Stimulated activated CD4-positive, alpha-beta T cell treated with anti-CD3 and anti-CD28 coated beads, TNF-alpha, amount 100 ng/mL, for 1 hour (primary cell): ENCODE measurements around the gene GPR171.
A peak's percentile ranks its signal among the peaks of the same experiment; 100 is the strongest.
"Not testable (repeated sequence)": the region's sequence is repeated elsewhere in the genome, so short reads cannot be mapped to it uniquely, and the experiment has no call there.

Source experiments
- DNase-seq, 3 donors: peaks; one replicate each; pipeline ENCODE4 v3.0.0-alpha.2; 2020; ENCODE audit warnings: low read depth in 3 of 3, low spot score in 1 of 3

Gene GPR171

DNA sequence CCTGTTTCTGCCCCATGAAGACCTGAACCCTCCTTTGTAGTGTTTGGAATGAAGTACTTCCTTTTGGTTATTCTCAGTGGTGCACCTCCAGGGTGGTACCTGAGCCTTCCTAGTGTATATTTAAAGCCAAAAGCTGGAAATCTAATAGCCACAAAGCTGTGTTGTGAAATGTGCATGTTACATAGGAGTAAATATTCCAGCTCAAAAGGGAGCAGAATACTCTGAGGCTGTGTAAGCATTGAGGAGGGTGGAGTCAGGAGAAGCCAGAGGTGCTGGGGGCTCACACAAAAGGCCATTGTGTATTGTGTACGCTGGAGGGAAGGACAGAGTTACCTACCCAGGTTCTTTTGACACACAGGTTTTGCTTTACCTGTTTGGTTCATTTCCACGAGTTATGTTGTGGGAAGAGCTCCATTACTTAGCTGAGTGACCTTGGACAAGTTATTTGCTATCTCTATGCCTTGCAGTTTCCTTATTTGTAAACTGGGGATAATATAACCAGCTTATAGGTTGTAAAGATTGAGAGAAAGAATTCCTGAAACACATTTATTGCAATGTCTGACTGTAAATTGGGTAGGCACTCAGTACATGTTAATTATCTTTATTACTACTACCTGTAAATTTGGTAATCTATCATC is 24.7 kb downstream of the GPR171 start:
- no peak for DNase-seq

DNA sequence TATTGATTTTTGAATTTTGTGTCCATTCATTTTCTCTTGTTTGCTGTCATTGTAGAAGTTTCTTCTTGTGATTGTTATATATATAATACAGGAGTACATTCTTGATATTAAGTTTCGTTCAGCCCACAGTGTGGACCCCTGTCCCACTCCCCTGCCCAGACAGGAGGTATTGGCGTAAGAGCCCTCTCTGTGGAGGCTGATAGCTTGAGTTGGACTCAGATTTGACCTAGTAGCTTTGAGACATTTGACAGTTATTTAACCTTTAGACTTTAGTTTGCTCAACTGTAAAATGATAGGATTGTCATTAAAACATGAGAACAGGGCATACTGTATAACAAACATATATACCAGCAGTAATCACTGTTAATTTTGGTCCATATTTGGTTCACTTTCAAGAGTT is 27.1 kb downstream of the GPR171 start:
- DNase-seq, result no peak

DNA sequence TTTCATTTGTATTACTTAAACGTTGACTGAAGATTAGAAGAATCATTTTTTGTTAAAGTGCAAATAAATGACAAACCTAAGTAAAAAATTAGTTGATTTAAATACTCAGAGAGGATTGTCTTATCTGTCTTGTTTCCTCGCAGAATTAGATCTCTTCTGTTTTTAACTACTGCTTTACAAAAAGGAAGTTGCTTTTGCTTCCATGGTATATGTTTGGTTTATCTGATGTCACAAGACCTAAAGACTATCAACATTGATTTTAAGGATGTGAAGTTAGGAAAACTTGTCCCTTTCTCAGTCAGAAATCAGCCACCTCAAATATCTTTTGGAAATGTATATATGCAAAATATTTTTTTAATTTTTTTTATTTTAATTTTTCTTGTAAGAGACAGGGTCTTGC is 28.7 kb downstream of the GPR171 start:
- DNase-seq, result no peak

DNA sequence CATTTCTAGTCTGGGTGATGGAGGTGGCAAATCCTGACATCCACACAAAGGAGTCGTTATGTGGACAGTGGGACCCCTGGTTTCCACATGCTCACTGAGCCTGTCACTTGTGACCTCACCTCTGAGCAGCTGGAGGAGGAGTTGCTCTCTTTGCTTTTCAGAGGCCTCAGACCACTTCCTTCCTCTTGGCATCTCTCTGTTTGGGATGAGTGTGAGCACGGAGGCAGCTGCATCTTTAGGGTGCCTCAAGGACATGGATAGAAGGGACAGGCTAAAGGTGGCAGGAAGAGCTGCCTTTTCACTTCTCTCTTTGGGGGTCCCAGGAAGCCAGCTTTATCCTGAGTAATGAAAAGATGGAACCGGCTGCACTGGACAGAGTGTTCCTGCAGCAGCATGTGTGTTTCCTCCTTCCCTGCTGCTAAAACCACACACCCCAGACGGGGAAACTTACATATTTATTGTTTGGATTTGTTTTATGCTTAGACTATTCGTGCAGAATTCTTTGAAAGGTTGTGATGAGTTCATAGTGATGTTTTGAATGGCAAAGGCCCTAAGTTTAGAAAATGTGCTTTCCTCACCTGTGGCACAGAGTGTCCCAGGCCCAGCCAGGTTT is 31.8 kb downstream of the GPR171 start:
- DNase-seq, result no peak

DNA sequence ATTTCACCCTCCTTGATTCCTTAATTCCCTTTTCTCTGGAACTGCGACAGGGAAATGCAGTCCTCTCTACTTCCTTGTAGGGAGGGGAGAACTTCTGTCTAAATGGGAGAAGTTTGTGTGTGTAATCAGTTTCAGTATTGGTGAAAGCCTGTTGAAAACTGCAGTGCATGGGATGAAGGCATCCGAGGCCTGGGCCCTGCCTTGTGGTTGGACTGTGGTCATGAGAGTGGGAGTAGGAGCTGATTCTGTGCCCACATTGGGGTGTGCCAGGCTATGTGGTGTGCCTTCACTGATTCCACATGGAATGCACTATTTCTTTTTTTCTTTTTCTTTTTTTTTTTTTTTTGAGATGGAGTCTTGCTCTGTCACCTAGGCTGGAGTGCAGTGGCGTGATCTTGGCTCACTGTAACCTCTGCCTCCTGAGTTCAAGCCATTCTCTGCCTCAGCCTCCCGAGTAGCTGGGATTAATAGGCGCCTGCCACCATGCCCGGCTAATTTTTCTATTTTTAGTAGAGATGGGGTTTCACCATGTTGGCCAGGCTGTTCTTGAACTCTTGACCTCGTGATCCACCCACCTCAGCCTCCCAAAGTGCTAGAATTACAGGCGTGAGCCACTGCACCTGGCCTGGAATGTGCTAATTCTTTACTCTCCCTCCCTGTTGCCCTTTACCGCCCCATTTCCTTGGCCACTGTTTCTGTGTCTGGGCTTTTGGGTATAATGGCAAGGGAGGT is 32.9 kb downstream of the GPR171 start:
- not testable (repeated sequence) for DNase-seq

DNA sequence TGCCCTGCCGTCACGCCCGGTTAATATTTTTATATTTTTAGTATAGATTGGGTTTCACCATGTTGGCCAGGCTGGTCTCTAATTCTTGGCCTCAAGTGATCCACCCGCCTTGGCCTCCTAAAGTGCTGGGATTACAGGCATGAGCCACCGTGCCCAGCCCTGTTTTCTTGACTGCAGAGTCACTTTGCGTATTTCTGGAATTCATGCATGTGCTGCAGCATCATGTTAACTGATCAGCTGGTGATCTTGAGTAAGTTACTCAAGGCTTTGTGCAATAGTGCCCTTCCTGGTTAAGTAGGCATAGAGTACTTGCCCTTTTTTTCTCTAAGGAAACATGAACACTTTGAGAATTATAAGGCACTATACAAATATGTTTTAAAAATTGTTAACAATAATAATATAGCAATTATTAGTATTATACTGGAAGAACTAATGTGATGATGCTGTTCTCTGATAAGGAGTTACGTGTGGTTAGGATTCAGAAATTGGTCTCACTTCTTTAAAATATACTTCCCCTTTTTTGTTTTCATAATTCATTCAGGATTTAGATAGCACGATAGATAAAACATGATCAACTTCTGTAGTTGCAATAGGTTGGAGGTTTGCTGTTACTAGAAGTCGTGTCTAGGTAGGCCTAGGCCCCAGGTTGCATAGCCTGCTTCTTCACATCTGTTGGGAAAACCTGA is 33.6 kb downstream of the GPR171 start:
- DNase-seq, result no peak

DNA sequence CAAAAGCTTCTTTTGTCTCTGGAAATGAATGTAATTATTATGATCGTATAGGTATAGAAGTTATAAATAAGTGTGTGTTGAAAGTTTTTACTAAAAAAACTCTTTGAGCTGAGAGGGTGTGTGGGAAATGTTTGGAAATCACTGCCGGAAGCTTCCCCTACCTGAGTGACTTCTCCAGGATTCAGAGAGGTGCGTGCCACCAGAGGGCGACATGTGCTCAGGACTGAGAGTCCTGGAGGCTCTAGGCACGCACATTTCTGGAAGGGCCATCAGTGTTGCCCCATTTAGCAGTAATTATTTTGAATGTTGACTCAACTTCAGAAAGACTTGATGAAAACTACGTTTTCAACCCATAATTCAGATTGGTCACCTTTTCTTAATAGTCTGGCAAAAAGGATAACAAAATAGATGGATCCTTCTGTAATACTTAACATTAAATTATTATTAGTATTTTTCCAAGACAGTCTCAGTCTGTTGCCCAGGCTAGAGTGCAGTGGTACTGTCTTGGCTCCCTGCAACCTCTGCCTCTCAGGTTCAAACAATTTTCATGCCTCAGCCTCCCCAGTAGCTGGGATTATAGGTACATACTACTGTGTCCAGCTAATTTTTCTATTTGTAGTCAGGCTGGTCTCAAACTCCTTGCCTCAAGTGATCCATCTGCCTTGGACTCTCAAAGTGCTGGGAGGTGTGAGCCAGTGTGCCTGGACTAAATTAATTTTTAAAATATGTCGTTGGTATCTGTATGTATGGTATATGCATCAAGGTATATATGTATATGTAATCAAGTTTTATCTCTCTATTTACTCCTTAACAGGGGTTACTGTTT is 34.5 kb downstream of the GPR171 start:
- DNase-seq, result peak; percentile 58 to 73 (median 66)

DNA sequence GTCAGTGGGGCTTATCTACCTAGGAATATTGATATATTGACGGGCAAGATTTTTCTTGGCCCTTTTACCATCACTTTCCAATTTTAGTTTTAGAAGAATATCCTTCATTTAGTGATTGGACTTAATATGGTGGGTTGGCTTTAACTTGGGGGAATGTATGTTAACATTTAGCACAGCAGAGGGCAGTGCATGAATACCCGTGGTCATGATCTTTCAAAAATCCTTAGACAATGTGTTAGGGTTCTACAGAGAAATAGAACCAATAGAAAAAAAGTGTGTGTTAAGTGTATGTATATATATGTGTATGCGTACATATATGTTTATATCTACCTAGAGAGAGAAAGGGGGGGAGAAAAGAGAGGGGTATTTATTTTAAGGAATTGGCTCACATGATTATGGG is 36.9 kb downstream of the GPR171 start:
- DNase-seq, result no peak

DNA sequence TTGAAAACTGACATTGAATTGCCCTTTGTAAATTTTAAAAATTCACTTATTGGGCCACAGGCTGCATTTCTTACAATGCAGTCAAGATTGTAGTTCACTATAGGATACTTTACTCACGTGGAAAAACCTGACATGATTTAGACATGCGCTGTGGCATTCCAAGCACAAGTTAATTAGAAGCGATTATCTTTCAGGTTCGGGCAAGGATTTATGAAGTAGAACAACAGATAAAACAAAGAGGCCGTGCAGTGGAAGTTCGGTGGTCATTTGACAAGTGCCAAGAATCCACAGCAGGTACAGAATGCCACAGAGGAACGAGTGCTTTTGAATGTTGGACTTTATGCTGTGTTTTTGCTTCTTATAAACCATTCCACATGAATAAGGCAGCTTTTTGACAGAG is 37.8 kb downstream of the GPR171 start:
- DNase-seq, result no peak

DNA sequence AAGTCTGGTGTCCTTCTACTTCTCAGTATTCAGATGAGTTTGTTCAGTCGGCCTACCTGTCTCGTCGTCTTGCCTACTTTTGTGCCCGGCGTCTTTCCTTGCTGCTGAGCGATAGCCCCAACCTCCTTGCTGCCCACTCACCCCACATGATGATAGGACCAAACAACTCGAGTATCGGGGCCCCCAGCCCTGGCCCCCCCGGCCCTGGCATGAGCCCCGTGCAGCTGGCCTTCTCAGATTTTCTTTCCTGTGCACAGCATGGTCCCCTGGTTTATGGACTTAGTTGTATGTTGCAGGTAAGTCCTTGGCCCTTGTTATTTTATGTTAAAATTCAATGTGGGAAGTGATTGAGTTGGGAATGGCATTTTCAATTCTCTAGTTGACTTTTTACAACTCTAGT is 43.2 kb downstream of the GPR171 start:
- no peak for DNase-seq

DNA sequence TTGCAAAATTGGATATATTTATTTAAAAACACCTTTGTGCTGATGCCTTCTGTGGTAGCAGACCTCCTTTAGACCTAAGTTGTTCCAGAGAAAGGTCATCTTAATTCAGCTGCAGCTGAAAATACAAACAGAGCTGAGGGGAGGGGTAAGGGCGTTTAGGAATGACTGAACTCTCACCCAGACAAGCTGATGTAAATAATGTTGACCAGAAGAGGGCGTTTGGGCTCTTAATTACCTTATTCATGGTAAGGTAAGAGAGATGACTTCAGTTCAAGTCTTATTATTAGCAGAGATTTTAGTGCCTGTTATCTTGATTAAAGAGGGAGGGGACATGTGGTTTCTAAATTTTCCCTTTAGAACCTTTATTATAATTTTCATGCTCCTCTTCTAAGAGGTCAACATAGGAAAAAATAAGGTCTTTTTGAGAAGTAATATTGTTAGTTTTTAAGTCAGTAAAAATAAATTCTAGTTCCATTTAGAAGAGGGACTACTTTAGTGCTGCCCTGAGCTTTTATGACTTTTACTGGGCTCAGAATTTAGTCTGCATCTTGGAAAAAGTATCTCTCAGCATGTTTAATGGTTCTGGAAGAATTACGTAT is 46.3 kb downstream of the GPR171 start:
- DNase-seq, result no peak

DNA sequence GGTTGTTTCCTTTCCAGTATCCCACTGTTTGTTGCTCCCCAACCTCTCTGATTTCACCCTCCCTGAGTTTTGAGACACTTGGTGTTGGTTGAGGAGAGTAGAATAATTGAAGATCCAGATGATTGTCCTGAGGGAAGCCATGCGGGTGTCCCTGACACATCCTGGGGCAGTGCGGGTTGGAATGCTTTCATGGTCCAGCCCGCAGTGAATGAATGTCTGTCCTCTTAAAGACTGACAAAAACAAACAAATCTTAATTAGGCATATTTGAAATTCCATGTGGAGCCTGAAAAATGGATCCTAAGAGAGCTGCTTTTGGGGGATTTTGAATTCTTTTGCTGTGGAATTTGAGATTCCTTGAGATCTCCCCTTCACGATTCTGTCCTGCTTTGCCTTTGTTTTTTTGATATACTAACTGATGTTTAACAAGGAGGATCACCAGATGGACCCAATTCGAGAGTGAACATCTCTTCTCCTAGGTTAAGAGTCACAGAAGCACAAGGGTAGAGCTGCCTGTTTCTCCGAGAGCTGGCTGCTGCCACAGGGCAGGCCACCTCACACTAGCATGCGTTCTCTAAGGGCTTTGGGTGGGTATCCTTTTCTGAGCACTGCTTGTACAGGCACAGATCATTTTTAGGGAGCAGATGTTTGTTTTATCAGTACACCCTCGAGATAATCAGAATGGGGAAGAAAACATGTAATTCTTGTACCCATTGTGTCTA is 47.4 kb downstream of the GPR171 start:
- DNase-seq, result no peak

DNA sequence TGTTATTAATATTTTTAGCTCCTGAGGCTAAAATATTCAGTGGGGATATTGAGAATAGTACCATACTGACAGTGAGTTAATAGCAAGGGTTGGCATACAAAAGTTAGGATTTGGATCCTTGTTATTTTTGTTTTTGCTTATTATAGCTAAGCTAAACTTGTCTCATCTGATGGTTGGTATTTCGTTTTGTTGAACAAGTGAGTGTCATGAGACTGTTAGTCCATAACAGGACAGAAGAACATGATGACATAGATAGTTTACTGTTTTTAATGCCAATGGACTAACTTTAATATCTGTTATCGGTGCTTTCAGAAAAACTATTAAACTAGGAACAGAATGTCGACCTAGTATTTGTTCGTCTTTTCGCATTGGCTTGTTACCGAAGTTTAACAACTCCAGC is 48.5 kb downstream of the GPR171 start:
- DNase-seq, result no peak

DNA sequence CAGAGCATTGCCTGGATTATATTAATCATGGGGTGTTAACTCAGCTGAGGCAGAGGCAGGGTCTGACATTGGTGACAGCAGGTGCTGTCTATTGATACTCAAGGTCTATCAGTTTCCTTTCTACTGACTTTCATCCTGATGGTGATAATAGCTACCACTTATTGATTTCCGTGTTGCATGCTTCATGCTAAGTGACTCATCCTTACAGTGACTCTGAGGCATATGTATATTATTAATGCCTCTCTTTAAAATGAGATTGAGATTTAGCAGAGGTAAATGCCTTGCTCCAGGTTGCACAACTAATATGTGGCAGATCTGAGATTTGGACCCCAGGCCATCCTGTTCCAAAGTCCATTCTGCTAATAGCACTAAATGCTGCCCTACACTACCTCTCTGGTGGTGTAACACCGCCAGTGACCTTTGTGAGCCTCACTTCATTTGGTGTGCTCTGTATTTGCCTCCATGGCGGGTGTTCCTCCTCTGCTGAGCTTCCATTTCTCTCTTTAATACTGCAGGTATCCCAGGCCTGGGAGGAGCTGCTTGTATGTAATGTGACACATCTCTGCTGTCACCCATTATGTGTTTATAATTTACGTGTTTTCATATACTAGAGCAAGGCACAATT is 50.4 kb downstream of the GPR171 start:
- no peak for DNase-seq
